MM.1S (cell line): ENCODE results near the gene RAB3A.

Experiments used
- EZH2 ChIP-seq: fragments of 300-600 bp; sonication (generic); optimal IDR thresholded peaks from 2 replicates; pipeline ENCODE3; 2017; ENCODE audit warnings: low read depth, mild to moderate bottlenecking, antibody characterized with exemption, low read length, mixed read lengths
- EZH2phosphoT487 ChIP-seq: fragments of 300-600 bp; sonication (generic); IDR thresholded peaks from 2 replicates; pipeline ENCODE4 v1.6.1; 2018; ENCODE audit warnings: antibody characterized with exemption, low read length
- TF ChIP-seq, protein P1 (sequence below): fragments of 300-600 bp; sonication (generic); IDR thresholded peaks from 2 replicates; pipeline ENCODE4 v1.5.1; 2016; ENCODE audit warnings: antibody characterized with exemption, low read length, mixed read lengths

DNA sequence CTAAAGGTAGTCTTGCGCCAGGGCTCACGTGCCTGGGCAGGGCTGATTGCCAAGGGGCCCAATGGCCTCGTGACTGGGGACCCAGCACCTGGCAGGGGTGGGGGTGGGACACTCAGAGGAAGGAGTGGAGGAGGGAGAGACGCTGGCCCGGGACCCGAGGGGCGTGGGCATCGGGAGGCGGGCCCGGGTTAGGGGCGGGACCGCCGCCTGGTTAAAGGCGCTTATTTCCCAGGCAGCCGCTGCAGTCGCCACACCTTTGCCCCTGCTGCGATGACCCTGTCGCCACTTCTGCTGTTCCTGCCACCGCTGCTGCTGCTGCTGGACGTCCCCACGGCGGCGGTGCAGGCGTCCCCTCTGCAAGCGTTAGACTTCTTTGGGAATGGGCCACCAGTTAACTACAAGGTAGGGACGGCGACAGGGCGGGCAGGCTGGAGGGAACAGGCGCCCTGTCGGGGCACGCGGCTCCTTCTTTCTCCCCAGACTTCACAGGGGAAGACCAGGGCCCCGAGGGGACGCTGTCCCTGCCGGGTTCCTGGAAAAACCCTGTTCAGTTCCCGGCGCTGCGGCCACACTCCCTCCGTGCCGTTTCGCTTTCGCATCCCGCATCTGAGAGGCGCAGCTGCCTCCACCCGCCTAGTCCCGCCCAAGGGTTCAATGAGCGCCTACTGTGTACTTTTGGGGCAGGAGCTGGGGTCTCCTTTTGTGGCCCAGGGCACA is 30.1 kb downstream of the RAB3A start, which contains the start of gene IFI30:
- TF ChIP-seq, protein P1, sequence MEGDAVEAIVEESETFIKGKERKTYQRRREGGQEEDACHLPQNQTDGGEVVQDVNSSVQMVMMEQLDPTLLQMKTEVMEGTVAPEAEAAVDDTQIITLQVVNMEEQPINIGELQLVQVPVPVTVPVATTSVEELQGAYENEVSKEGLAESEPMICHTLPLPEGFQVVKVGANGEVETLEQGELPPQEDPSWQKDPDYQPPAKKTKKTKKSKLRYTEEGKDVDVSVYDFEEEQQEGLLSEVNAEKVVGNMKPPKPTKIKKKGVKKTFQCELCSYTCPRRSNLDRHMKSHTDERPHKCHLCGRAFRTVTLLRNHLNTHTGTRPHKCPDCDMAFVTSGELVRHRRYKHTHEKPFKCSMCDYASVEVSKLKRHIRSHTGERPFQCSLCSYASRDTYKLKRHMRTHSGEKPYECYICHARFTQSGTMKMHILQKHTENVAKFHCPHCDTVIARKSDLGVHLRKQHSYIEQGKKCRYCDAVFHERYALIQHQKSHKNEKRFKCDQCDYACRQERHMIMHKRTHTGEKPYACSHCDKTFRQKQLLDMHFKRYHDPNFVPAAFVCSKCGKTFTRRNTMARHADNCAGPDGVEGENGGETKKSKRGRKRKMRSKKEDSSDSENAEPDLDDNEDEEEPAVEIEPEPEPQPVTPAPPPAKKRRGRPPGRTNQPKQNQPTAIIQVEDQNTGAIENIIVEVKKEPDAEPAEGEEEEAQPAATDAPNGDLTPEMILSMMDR, result no peak
- no peak for TF ChIP-seq EZH2
- TF ChIP-seq EZH2phosphoT487, result no peak
